Peyer's patch (tissue), 4 donors: ENCODE data around the gene CCDC187. TPM values are rescaled to one million over a fixed set of nuclear protein-coding genes. Genes with fewer than 3 reads are reported as not detected.

ENCODE experiments used
- DNase-seq, 3 donors: peaks; one replicate each; pipeline ENCODE4 v3.0.0-alpha.2; 2017 to 2019
- H3K27ac ChIP-seq, 4 donors: fragments of 200-600 bp; sonication (generic); one replicate each; pipeline ENCODE4 v1.5.1; 2016 to 2019
- H3K27me3 ChIP-seq, 2 donors: fragments of 200-600 bp; sonication (generic); one replicate each; pipeline ENCODE4 v1.5.1; 2019
- H3K36me3 ChIP-seq, 3 donors: fragments of 200-600 bp; sonication (generic); one replicate each; pipeline ENCODE4 v1.5.1; 2016 to 2019
- H3K4me1 ChIP-seq, 4 donors: fragments of 200-600 bp; sonication (generic); one replicate each; pipeline ENCODE4 v1.5.1; 2016 to 2019
- H3K4me3 ChIP-seq, 4 donors: fragments of 200-600 bp; sonication (generic); 1 replicate in 3 of 4; 2 replicates in 1 of 4; pipeline ENCODE4 v1.5.1; 2016 to 2019; ENCODE audit warnings: mild to moderate bottlenecking in 1 of 4
- H3K9me3 ChIP-seq, 4 donors: fragments of 200-600 bp; sonication (generic); one replicate each; pipeline ENCODE4 v1.5.1; 2016 to 2019; ENCODE audit warnings: mild to moderate bottlenecking in 1 of 4
- CTCF ChIP-seq, 6 experiments: fragments of 450-650 bp in 4 of 6; fragments of 200-600 bp in 2 of 6; sonication (generic) in 1 of 6; IDR thresholded peaks; one replicate each; pipeline ENCODE4 v1.5.1; 2017 to 2019; ENCODE audit warnings: antibody characterized with exemption in 6 of 6, mild to moderate bottlenecking in 3 of 6, moderate library complexity in 1 of 6
- POLR2A ChIP-seq, 2 donors: fragments of 450-650 bp; IDR thresholded peaks; one replicate each; pipeline ENCODE4 v1.5.1; 2017; ENCODE audit warnings: antibody characterized with exemption in 2 of 2, mild to moderate bottlenecking in 2 of 2, moderate library complexity in 2 of 2
- total RNA-seq, 4 donors: library from RNA; depleted of rRNA; stranded (reverse); fragments of >200 nt; gene quantifications; one replicate each; pipeline ENCODE4 v1.1.0, GENCODE V29; 2016

The CCDC187 gene
- total RNA-seq, 4 donors from 2014 or later, result 0.35 to 1.0 (median 0.67) TPM; not detected in 1

- no peaks in the 10 kb centered on the region for H3K36me3 ChIP-seq
Observed at GRCh38 chr9:136333486-136333885, 29.6 kb upstream of the CCDC187 start.

GRCh38 chr9:136333045-136333444, 29.2 kb upstream of the CCDC187 start:
- H3K36me3 ChIP-seq, result no peaks in the 10 kb centered on the region
- H3K27me3 ChIP-seq, result no peaks in the 10 kb centered on the region
- DNase-seq, result no peak
- no peak for TF ChIP-seq POLR2A (IDR thresholded peaks at IDR 0.05)
- peaks cover 0 to 13% (median 3%) of the 10 kb centered on the region in 4 donors for H3K4me1 ChIP-seq
- no peak overlapping the region for H3K4me3 ChIP-seq
- no peak overlapping the region for H3K27ac ChIP-seq
- H3K9me3 ChIP-seq, result no peaks in the 10 kb centered on the region

More at GRCh38 chr9:136333486-136333885, 29.6 kb upstream of the CCDC187 start:
- no peak for TF ChIP-seq CTCF (IDR thresholded peaks at IDR 0.05)
- no peak for TF ChIP-seq POLR2A (IDR thresholded peaks at IDR 0.05)
- DNase-seq, result no peak
- Histone ChIP-seq H3K27me3 (no peaks in the 10 kb centered on the region), H3K9me3 (no peaks in the 10 kb centered on the region), H3K27ac (no peak overlapping the region), H3K4me1 (peaks cover 0 to 9% (median 1%) of the 10 kb centered on the region in 4 donors), H3K4me3 (no peak overlapping the region)

DNA sequence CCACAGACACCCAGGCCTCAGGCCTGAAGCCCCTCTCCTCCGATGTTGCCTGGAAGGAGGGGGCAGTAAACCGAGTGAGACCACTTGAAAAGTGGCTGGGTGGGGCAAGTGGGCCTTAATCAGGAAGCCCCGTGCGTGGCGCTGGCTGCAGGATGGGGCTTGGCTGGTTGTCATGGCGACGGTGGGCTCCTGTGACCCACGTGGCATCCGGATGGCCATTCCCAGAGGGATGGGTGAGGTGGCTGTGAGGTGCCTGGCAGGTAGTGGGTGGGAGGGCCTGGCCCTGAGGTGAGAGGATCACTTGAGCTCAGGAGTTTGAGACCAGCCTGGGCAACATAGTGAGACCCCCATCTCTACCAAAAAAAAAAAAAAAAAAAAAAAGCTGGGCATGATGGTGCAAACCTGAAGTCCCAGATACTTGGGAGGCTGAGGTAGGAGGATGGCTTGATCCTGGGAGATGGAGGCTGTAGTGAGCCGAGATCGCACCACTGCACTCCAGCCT, 28.6 kb upstream of the CCDC187 start:
- H3K36me3 ChIP-seq, result no peaks in the 10 kb centered on the region
- no peak for DNase-seq

DNA sequence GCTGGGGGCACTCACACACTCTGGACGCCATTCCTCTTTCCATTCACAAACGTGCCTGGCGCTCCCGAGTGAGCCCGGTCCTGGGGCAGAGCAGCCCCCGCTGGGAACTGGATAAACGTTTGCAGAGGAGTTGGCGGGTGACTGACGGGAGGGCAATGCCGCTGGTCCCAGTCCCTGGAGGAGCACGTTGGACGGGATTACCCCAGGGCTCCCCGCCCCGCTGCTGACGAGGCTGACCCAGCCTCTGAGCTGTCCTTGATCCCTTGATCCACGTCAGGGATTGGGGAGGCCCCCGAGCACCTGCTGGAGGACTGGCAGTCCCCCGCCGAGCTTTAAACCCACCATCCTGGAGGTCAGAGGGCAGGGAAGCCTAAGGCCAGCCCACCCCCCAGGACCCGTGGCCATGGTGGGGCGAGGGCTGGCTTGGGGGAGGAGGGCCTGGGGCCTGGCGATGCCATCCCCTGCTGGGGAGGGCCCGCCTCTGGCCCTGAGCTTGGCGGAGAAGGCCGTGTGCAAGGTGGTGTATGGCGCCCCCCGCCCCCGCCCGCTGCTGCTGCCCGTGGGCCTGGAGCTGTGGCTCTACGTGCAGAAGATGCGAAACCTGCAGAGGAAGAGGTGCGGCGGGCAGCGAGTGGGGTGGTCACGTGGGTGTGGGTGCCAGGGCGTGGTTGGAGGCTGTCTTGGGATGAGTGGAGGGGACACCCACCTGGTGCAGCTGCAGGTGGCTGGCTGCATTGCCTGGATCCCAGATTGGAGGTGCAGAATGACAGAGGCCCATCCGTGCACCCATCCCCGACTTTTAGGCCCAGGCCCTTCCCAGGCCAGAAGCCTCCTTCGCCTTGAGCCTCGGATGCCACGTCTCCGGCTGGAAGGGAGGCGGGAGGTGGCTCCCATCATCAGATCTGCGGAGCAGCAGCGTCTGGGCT, 27.9 kb upstream of the CCDC187 start:
- no peak for DNase-seq
- H3K4me3 ChIP-seq, result no peak overlapping the region
- no peak overlapping the region for H3K27ac ChIP-seq
- peaks cover 0 to 18% (median 9%) of the 10 kb centered on the region in 4 donors for H3K4me1 ChIP-seq
- no peaks in the 10 kb centered on the region for H3K27me3 ChIP-seq
- no peaks in the 10 kb centered on the region for H3K36me3 ChIP-seq
- no peaks in the 10 kb centered on the region for H3K9me3 ChIP-seq
- TF ChIP-seq POLR2A (IDR thresholded peaks at IDR 0.05) (no peak), CTCF (IDR thresholded peaks at IDR 0.05) (no peak)

More for the DNA sequence above, 28.6 kb upstream of the CCDC187 start:
- Histone ChIP-seq H3K9me3 (no peaks in the 10 kb centered on the region), H3K27ac (no peak overlapping the region), H3K27me3 (no peaks in the 10 kb centered on the region), H3K4me1 (peaks cover 0 to 17% (median 6%) of the 10 kb centered on the region in 4 donors), H3K4me3 (no peak overlapping the region)
- TF ChIP-seq CTCF (IDR thresholded peaks at IDR 0.05), result no peak
- TF ChIP-seq POLR2A (IDR thresholded peaks at IDR 0.05), result no peak

GRCh38 chr9:136331030-136331429, 27.1 kb upstream of the CCDC187 start:
- Histone ChIP-seq H3K4me1 (peaks cover 0 to 23% (median 11%) of the 10 kb centered on the region in 4 donors), H3K4me3 (no peak overlapping the region), H3K36me3 (no peaks in the 10 kb centered on the region), H3K27ac (no peak overlapping the region), H3K27me3 (no peaks in the 10 kb centered on the region), H3K9me3 (no peaks in the 10 kb centered on the region)
- TF ChIP-seq CTCF (IDR thresholded peaks at IDR 0.05) (no peak), POLR2A (IDR thresholded peaks at IDR 0.05) (no peak)
- DNase-seq, result no peak

- Histone ChIP-seq H3K27me3 (no peaks in the 10 kb centered on the region), H3K4me3 (no peak overlapping the region), H3K36me3 (no peaks in the 10 kb centered on the region), H3K4me1 (peaks cover 0 to 26% (median 11%) of the 10 kb centered on the region in 4 donors), H3K27ac (no peak overlapping the region), H3K9me3 (no peaks in the 10 kb centered on the region)
- no peak for DNase-seq
- TF ChIP-seq CTCF (IDR thresholded peaks at IDR 0.05) (no peak), POLR2A (IDR thresholded peaks at IDR 0.05) (no peak)
Observed at GRCh38 chr9:136330406-136330990, 26.6 kb upstream of the CCDC187 start.
